ENCODE measurements around the gene ATP9B.
"Not testable (repeated sequence)": the region's sequence is repeated elsewhere in the genome, so short reads cannot be mapped to it uniquely, and the experiment has no call there.

ATP9B gene

DNA sequence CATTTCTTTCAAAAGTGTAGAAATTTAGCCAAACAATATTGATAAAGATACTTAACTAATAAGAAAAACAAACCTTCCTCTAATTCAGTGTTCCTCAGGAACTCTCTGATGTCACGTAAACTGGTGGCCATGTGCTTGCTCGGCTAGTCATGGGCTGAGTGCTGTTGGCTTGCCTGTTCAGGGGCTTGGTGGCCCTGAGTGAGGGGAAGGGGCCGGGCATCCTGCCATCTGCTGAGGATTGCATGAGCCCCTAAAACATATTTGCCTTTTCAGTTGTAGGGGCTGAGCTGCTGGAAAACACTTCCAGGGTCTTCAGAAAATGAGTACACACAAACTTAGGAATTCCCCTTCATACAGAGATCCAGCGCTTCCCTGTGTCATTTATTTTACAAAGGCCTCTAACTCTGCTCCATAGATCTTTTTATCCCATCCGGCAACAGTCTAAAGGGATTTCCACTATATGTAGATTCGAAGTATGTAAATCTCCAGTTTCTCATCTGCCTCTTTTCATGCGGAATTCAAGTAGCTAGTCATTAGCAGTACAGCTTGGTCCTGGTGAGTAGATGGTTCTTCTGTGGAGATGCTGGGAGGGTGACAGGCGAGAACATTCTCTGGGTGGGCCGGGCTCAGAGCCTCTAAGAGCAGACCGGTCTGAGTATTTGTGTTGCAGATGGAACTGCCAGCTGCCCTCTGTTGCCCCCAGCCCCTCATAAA lies 306.4 kb downstream of the ATP9B start:
- no peak for DNase-seq (ENCODE audit: low read depth)
- H3K4me3 ChIP-seq (ENCODE audit: low read length) = no peak overlapping the region
- TF ChIP-seq, protein P1, sequence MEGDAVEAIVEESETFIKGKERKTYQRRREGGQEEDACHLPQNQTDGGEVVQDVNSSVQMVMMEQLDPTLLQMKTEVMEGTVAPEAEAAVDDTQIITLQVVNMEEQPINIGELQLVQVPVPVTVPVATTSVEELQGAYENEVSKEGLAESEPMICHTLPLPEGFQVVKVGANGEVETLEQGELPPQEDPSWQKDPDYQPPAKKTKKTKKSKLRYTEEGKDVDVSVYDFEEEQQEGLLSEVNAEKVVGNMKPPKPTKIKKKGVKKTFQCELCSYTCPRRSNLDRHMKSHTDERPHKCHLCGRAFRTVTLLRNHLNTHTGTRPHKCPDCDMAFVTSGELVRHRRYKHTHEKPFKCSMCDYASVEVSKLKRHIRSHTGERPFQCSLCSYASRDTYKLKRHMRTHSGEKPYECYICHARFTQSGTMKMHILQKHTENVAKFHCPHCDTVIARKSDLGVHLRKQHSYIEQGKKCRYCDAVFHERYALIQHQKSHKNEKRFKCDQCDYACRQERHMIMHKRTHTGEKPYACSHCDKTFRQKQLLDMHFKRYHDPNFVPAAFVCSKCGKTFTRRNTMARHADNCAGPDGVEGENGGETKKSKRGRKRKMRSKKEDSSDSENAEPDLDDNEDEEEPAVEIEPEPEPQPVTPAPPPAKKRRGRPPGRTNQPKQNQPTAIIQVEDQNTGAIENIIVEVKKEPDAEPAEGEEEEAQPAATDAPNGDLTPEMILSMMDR (IDR thresholded peaks at IDR 0.05; ENCODE audit: insufficient read depth, low read depth, low read length, missing control alignments) = no peak

DNA sequence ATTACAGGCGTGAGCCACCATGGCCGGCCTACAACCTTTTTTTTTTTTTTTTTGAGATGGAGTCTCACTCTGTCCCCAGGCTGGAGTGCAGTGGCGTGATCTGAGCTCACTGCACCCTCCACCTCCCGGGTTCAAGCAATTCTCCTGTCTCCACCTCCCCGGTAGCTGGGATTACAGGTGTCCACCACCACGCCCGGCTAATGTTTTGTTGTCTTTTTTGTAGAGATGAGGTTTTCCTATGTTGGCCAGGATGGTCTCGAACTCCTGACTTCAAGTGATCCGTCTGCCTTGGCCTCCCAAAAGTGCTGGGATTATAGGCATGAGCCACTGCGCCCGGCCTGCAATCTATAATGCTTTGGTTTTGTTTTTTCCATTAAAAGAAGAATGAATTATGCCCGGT lies 307.5 kb downstream of the ATP9B start:
- not testable (repeated sequence) for DNase-seq (ENCODE audit: low read depth); H3K4me3 ChIP-seq (ENCODE audit: low read length)

DNA sequence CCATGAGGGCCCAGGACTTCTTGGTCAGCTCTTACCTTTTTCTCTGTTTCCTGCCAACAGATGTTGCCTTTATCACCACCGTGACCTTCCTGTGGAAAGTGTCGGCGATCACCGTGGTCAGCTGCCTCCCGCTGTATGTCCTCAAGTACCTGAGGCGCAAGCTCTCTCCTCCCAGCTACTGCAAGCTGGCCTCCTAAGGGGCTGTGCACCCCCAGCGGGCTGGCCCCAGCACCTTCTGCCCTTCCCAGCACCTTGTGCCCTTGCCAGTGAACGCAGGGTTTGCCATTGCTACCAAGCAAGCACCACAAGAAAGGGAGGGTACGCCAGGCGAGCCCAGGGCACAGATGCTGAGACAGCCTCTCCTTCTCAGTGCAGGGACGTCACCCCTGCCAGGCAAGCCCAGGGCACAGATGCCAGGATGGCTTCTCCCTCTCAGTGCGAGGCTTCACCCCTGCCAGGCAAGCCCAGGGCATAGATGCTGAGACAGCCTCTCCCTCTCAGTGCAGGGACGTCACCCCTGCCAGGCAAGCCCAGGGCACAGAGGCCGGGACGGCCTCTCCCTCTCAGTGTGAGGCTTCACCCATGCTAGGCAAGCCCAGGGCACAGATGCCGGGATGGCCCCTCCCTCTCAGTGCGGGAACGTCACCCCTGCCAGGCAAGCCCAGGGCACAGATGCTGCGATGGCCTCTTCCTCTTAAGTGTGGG lies 308.1 kb downstream of the ATP9B start:
- TF ChIP-seq, protein P1 (IDR thresholded peaks at IDR 0.05; ENCODE audit: insufficient read depth, low read depth, low read length, missing control alignments) = no peak
- DNase-seq (ENCODE audit: low read depth) = no peak
- H3K4me3 ChIP-seq (ENCODE audit: low read length) = no peak overlapping the region

DNA sequence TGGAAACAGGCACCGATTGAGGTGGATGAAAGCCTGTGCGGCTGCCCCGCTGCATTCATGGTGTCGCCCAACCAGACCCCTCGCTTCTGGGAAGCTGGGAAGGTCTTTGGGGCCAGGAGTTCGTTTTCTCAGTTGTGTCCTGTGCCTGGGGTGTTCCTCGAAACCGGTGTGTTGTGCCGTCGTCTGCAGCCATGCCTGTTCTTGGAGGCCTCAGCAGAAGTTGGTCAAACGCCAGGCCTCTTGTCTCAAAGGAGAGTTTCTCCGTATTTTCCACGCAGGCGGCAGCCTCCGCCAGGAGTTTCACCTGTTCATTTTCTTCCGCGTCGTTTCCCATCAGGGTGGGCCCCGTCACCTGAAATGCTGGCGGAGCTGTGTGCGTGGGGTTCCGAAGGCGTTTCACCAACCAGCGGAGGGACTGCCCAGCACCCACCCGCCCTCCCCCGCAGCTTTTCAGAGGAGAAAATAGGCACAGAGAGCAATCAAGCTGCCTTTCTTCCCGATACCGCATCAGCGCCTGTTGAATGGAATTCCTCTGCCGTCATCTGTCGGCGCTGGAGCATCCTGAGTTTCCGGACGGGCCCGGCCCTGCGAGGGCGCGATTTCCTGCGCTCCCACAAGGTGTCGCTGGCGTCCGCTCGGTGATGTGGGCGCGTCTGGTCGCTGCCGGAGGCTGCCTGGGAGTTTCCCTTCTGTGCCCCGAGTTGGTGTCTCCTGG lies 309.5 kb downstream of the ATP9B start:
- TF ChIP-seq, protein P1 (IDR thresholded peaks at IDR 0.05; ENCODE audit: insufficient read depth, low read depth, low read length, missing control alignments) = peak; percentile 90
- DNase-seq (ENCODE audit: low read depth) = peak; percentile 78
- H3K4me3 ChIP-seq (ENCODE audit: low read length) = no peak overlapping the region

DNA sequence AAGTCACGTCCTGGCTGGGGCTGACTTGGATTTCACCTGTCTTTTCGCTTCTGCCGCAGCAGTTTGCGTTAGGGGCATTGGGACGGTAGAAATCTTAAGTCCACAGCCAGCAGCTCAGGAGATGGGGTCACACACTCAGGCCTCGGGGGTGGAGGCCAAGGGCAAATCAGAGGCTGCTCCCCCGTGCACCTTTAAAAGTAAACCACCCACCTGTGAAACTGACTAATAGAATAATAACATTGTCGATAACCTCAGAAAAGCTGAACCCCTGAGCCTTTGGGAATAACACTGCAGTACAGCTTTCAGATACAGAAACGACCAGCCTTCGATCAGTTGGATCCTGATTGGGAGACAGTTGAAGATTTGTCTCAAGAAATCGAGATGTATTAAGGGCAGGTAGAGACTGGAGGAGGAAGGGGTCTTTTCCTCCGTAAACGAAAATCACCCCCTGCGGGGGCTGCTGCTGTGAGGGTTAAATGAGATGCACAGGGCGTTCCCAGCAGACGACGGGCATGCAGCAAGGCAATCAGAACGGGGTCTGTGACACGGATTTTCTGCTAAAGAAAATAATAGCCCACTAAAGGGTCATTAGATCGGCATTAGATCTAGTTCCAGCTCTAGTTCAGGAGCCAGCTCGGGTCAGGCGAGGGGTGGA lies 310.2 kb downstream of the ATP9B start:
- no peak for DNase-seq (ENCODE audit: low read depth)
- TF ChIP-seq, protein P1 (IDR thresholded peaks at IDR 0.05; ENCODE audit: insufficient read depth, low read depth, low read length, missing control alignments) = no peak
- no peak overlapping the region for H3K4me3 ChIP-seq (ENCODE audit: low read length)

DNA sequence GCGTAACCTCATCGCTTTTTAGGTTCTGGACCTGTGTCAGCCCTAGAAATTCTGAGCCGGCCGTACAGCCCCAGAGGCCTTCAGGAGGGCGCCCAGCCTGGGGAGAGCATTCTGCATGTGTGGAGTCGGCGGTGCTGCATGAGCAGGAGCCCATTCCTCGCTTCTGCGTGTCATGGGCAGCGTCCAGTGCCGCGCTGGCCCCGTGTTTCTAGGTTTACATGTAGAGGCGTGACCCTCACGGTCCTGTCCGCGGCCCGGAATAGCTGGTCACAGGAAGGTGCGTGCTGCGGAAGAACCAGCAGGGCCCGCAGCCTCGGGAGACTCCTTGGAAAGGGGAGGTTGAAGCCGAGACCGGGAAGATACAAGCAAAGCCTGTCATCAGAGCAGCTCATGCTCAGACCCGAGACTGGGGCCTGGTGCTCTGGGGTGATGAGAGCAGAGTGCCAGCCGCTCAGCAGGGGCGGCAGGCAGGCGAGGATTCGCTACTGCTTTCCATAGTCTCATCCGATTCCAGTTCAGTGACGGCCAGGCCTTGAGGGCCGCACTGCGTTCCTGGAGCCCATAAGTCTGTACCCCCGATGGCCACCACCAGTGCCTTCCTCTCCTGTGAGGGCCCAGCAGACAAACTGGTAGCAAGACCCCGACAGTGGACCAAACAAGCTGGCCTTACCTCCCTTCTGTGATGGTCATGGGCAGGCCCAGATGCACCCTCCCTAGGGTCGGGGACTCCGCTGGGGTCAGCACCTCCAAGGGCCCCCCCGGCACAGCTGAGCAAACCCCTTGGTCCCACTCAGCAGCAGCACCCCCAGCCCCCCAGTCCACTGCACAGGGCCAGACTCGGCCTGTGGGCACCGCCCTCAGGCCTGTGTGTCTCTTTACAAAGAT lies 311.0 kb downstream of the ATP9B start:
- TF ChIP-seq, protein P1 (IDR thresholded peaks at IDR 0.05; ENCODE audit: insufficient read depth, low read depth, low read length, missing control alignments) = no peak
- H3K4me3 ChIP-seq (ENCODE audit: low read length) = no peak overlapping the region
- no peak for DNase-seq (ENCODE audit: low read depth)

All from epithelial cell of esophagus (primary cell).